K562 (cell line): Measurements from ENCODE around the gene MAP3K20. TPM values are rescaled to one million over a fixed set of nuclear protein-coding genes. Genes with fewer than 3 reads are reported as not detected.

ENCODE experiments used
- C11orf30 ChIP-seq: fragments of 450-650 bp; IDR thresholded peaks from 2 replicates; pipeline ENCODE4 v1.6.1; 2016; ENCODE audit warnings: low read depth, mild to moderate bottlenecking
- CBFA2T2 ChIP-seq: fragments of 450-650 bp; conservative IDR thresholded peaks from 2 replicates; pipeline ENCODE4 v1.6.1; 2017; ENCODE audit warnings: mild to moderate bottlenecking
- CHD2 ChIP-seq: IDR thresholded peaks from 2 replicates; pipeline ENCODE4 v1.6.1; 2011; ENCODE audit warnings: low read depth, low read length
- IFI16 ChIP-seq: fragments of 250-450 bp; sonication (Bioruptor Pico); IDR thresholded peaks from 2 replicates; pipeline ENCODE4 v2.1.2; 2022; ENCODE audit warnings: mild to moderate bottlenecking, inconsistent platforms
- JUN ChIP-seq, 2 experiments: sonication (generic) in 1 of 2; formaldehyde crosslinking in 1 of 2; IDR thresholded peaks; 2 replicates each; pipeline versions ENCODE4 v1.6.1 to v1.8.0; 2012 to 2022; ENCODE audit warnings: borderline replicate concordance in 2 of 2, mild to moderate bottlenecking in 2 of 2, improper control_type of control experiment in 1 of 2, low read depth in 1 of 2, low read length in 1 of 2, missing genetic modification reagents in 1 of 2
- MAFG ChIP-seq: fragments of 450-650 bp; conservative IDR thresholded peaks from 2 replicates; pipeline ENCODE4 v1.6.1; 2016; ENCODE audit warnings: missing genetic modification characterization, missing compliant biosample characterization
- MYC ChIP-seq, 2 experiments: fragments of 250-450 bp in 1 of 2; sonication (Bioruptor Pico) in 1 of 2; IDR thresholded peaks; 2 replicates each; pipeline versions ENCODE4 v1.5.1 to v1.6.1; 2012 to 2021; ENCODE audit warnings: low read depth in 2 of 2, borderline replicate concordance in 1 of 2, improper control_type of control experiment in 1 of 2, low read length in 1 of 2, mild to moderate bottlenecking in 1 of 2, moderate library complexity in 1 of 2
- PTBP1 ChIP-seq: fragments of 200-400 bp; formaldehyde crosslinking; IDR thresholded peaks from 2 replicates; pipeline ENCODE4 v1.6.1; 2017; ENCODE audit warnings: low read depth, low read length
- SLC30A9 ChIP-seq: fragments of 250-450 bp; sonication (Bioruptor Pico); IDR thresholded peaks from 2 replicates; pipeline ENCODE4 v1.8.0; 2022; ENCODE audit warnings: mild to moderate bottlenecking, moderate library complexity
- XRCC3 ChIP-seq: fragments of 450-650 bp; IDR thresholded peaks from 2 replicates; pipeline ENCODE4 v1.6.1; 2017; ENCODE audit warnings: mild to moderate bottlenecking, moderate library complexity
- ZFP30 ChIP-seq: fragments of 250-450 bp; sonication (Bioruptor Pico); IDR thresholded peaks from 2 replicates; pipeline ENCODE4 v1.8.0; 2022; ENCODE audit warnings: moderate library complexity, mild to moderate bottlenecking, inconsistent platforms, borderline replicate concordance
- ZNF316 ChIP-seq: fragments of 450-650 bp; IDR thresholded peaks from 2 replicates; pipeline ENCODE4 v1.6.1; 2016
- ZNF354B ChIP-seq: fragments of 250-450 bp; sonication (Bioruptor Pico); IDR thresholded peaks from 2 replicates; pipeline ENCODE4 v1.4.0; 2020
- ZNF384 ChIP-seq: IDR thresholded peaks from 2 replicates; pipeline ENCODE4 v1.6.1; 2012; ENCODE audit warnings: low read depth, low read length, improper control_type of control experiment
- polyA plus RNA-seq, 8 experiments: library from polyadenylated mRNA; depleted of rRNA in 4 of 8; stranded (reverse) in 5 of 8; unstranded in 3 of 8; fragments of >200 nt; fragmentation: Nextera tagmentation in 2 of 8; fragmentation: Illumina TruSeq in 1 of 8; extraction: Ambion mirVana in 2 of 8; extraction: Trizol in 1 of 8; gene quantifications; 2 replicates each; pipeline versions ENCODE4 v1.2.1 to v1.2.3, GENCODE V29; 2011 to 2014; ENCODE audit warnings: inconsistent platforms in 1 of 8, missing spikeins in 1 of 8
- total RNA-seq, 7 experiments: library from RNA; depleted of rRNA in 6 of 7; stranded (reverse); fragments of >200 nt in 6 of 7; fragmentation: Illumina TruSeq in 2 of 7; extraction: Trizol in 2 of 7; gene quantifications; 2 replicates each; pipeline versions ENCODE4 v1.2.1 to v1.2.3, GENCODE V29; 2011 to 2021; ENCODE audit warnings: low replicate concordance in 1 of 7
- TF ChIP-seq, protein P1 (sequence below): sonication (generic); formaldehyde crosslinking; IDR thresholded peaks from 2 replicates; pipeline ENCODE4 v1.9.0; 2022; ENCODE audit warnings: mild to moderate bottlenecking, missing genetic modification reagents
- TF ChIP-seq, protein P2 (sequence below), 3 experiments: IDR thresholded peaks in 2 of 3; conservative IDR thresholded peaks in 1 of 3; 2 replicates each; pipeline ENCODE4 v1.5.1; 2011 to 2012; ENCODE audit warnings: low read length in 3 of 3, mild to moderate bottlenecking in 3 of 3, control low read depth in 2 of 3, improper control_type of control experiment in 1 of 3, inconsistent platforms in 1 of 3, low read depth in 1 of 3, mixed read lengths in 1 of 3, moderate library complexity in 1 of 3; ENCODE audit not compliant: insufficient read depth in 2 of 3
- TF ChIP-seq, protein P3 (sequence below): fragments of 250-450 bp; sonication (Bioruptor Pico); IDR thresholded peaks from 2 replicates; pipeline ENCODE4 v1.5.0; 2021
- TF ChIP-seq, protein P4 (sequence below): fragments of 450-650 bp; IDR thresholded peaks from 2 replicates; pipeline ENCODE4 v1.7.1; 2018; ENCODE audit warnings: mild to moderate bottlenecking, low read depth; ENCODE audit not compliant: partially characterized antibody
- TF ChIP-seq, protein P5 (sequence below): fragments of 450-650 bp; IDR thresholded peaks from 2 replicates; pipeline ENCODE4 v1.6.1; 2016; ENCODE audit warnings: borderline replicate concordance

The MAP3K20 gene
- total and polyA plus RNA-seq, 9 of the 15 experiments (the other 6 are each of a cell fraction or from before 2014, with no cell fraction given), result 9.8 to 34.2 (median 27.3) TPM

DNA sequence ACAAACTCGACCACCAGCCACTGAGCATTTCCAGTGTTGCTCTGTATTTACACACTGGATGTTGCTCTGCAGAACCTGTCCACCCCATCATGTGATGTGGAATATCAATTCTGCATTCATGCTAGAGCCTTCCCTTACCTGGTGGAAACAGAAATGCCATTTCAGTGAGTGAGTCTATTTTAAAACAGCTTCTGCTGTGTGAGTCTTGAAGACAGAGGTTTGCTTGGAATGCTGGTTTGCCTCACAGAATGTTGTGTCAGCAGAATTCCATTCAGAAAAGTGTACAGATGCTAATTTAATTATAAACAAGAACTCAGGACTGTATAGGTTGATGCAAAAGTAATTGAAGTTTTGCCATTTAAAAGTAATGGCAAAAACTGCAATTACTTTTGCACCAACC, 118.3 kb downstream of the MAP3K20 start (continued):
- no peak for TF ChIP-seq SLC30A9 (CRISPR knock-in tag)
- peak; percentile 84 for TF ChIP-seq ZNF316
- TF ChIP-seq ZNF384, result no peak
- no peak for TF ChIP-seq XRCC3
- no peak for TF ChIP-seq PTBP1
- peak; percentile 67 for TF ChIP-seq C11orf30
- TF ChIP-seq CHD2, result no peak
- TF ChIP-seq IFI16 (CRISPR knock-in tag), result no peak
- TF ChIP-seq, protein P1, sequence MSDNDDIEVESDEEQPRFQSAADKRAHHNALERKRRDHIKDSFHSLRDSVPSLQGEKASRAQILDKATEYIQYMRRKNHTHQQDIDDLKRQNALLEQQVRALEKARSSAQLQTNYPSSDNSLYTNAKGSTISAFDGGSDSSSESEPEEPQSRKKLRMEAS (CRISPR knock-in tag), result no peak
- peak; percentile 41 for TF ChIP-seq MAFG (tag)
- TF ChIP-seq, protein P2, sequence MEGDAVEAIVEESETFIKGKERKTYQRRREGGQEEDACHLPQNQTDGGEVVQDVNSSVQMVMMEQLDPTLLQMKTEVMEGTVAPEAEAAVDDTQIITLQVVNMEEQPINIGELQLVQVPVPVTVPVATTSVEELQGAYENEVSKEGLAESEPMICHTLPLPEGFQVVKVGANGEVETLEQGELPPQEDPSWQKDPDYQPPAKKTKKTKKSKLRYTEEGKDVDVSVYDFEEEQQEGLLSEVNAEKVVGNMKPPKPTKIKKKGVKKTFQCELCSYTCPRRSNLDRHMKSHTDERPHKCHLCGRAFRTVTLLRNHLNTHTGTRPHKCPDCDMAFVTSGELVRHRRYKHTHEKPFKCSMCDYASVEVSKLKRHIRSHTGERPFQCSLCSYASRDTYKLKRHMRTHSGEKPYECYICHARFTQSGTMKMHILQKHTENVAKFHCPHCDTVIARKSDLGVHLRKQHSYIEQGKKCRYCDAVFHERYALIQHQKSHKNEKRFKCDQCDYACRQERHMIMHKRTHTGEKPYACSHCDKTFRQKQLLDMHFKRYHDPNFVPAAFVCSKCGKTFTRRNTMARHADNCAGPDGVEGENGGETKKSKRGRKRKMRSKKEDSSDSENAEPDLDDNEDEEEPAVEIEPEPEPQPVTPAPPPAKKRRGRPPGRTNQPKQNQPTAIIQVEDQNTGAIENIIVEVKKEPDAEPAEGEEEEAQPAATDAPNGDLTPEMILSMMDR (IDR thresholded peaks at IDR 0.05 in 2 of 3, conservative IDR thresholded peaks at IDR 0.05 in 1 of 3; ENCODE audit: insufficient read depth in 2 of 3, low read depth in 1 of 3, low read length in 3 of 3), result no peak
- TF ChIP-seq, protein P3, sequence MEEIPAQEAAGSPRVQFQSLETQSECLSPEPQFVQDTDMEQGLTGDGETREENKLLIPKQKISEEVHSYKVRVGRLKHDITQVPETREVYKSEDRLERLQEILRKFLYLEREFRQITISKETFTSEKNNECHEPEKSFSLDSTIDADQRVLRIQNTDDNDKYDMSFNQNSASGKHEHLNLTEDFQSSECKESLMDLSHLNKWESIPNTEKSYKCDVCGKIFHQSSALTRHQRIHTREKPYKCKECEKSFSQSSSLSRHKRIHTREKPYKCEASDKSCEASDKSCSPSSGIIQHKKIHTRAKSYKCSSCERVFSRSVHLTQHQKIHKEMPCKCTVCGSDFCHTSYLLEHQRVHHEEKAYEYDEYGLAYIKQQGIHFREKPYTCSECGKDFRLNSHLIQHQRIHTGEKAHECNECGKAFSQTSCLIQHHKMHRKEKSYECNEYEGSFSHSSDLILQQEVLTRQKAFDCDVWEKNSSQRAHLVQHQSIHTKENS (CRISPR knock-in tag), result no peak
- TF ChIP-seq MYC (IDR thresholded peaks at IDR 0.05; ENCODE audit: low read depth, low read length), result no peak
- no peak for TF ChIP-seq MYC (CRISPR knock-in tag; IDR thresholded peaks at IDR 0.05; ENCODE audit: borderline replicate concordance, low read depth)
- TF ChIP-seq CBFA2T2, result no peak
- TF ChIP-seq ZFP30, result no peak
- TF ChIP-seq ZNF354B, result no peak
- TF ChIP-seq, protein P4, sequence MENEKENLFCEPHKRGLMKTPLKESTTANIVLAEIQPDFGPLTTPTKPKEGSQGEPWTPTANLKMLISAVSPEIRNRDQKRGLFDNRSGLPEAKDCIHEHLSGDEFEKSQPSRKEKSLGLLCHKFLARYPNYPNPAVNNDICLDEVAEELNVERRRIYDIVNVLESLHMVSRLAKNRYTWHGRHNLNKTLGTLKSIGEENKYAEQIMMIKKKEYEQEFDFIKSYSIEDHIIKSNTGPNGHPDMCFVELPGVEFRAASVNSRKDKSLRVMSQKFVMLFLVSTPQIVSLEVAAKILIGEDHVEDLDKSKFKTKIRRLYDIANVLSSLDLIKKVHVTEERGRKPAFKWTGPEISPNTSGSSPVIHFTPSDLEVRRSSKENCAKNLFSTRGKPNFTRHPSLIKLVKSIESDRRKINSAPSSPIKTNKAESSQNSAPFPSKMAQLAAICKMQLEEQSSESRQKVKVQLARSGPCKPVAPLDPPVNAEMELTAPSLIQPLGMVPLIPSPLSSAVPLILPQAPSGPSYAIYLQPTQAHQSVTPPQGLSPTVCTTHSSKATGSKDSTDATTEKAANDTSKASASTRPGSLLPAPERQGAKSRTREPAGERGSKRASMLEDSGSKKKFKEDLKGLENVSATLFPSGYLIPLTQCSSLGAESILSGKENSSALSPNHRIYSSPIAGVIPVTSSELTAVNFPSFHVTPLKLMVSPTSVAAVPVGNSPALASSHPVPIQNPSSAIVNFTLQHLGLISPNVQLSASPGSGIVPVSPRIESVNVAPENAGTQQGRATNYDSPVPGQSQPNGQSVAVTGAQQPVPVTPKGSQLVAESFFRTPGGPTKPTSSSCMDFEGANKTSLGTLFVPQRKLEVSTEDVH, result no peak
- no peak for TF ChIP-seq JUN (IDR thresholded peaks at IDR 0.05; ENCODE audit: borderline replicate concordance, low read depth, low read length)
- no peak for TF ChIP-seq JUN (CRISPR knock-in tag; IDR thresholded peaks at IDR 0.05; ENCODE audit: borderline replicate concordance)
- TF ChIP-seq, protein P5, sequence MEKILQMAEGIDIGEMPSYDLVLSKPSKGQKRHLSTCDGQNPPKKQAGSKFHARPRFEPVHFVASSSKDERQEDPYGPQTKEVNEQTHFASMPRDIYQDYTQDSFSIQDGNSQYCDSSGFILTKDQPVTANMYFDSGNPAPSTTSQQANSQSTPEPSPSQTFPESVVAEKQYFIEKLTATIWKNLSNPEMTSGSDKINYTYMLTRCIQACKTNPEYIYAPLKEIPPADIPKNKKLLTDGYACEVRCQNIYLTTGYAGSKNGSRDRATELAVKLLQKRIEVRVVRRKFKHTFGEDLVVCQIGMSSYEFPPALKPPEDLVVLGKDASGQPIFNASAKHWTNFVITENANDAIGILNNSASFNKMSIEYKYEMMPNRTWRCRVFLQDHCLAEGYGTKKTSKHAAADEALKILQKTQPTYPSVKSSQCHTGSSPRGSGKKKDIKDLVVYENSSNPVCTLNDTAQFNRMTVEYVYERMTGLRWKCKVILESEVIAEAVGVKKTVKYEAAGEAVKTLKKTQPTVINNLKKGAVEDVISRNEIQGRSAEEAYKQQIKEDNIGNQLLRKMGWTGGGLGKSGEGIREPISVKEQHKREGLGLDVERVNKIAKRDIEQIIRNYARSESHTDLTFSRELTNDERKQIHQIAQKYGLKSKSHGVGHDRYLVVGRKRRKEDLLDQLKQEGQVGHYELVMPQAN, result no peak
